K562 (cell line): ENCODE measurements around the gene NPHP3. TPM values are rescaled to one million over a fixed set of nuclear protein-coding genes. Genes with fewer than 3 reads are reported as not detected.
A peak's percentile ranks its signal among the peaks of the same experiment; 100 is the strongest.

Experiments
- FOXA1 ChIP-seq: fragments of 450-650 bp; IDR thresholded peaks from 2 replicates; pipeline ENCODE4 v1.6.1; 2016; ENCODE audit warnings: mild to moderate bottlenecking, borderline replicate concordance
- HLTF ChIP-seq: fragments of 450-650 bp; IDR thresholded peaks from 2 replicates; pipeline ENCODE4 v1.6.1; 2016
- KLF16 ChIP-seq: IDR thresholded peaks from 2 replicates; pipeline ENCODE4 v1.6.1; 2016; ENCODE audit warnings: antibody characterized with exemption
- POLR2G ChIP-seq: fragments of 200-400 bp; formaldehyde crosslinking; IDR thresholded peaks from 2 replicates; pipeline ENCODE4 v1.6.1; 2017; ENCODE audit warnings: low read depth, mild to moderate bottlenecking, antibody characterized with exemption, low read length, moderate library complexity
- PPARD ChIP-seq: fragments of 250-450 bp; sonication (Bioruptor Pico); IDR thresholded peaks from 2 replicates; pipeline ENCODE4 v1.8.0; 2022; ENCODE audit warnings: inconsistent platforms, mild to moderate bottlenecking, moderate library complexity
- RFX5 ChIP-seq: IDR thresholded peaks from 2 replicates; pipeline ENCODE4 v1.6.1; 2011; ENCODE audit warnings: low read depth, mild to moderate bottlenecking, improper control_type of control experiment, low read length
- SAFB ChIP-seq: fragments of 200-400 bp; formaldehyde crosslinking; IDR thresholded peaks from 2 replicates; pipeline ENCODE4 v1.6.1; 2017; ENCODE audit warnings: low read depth, low read length, borderline replicate concordance
- TOE1 ChIP-seq, 2 experiments: fragments of 450-650 bp in 1 of 2; sonication (generic) in 1 of 2; formaldehyde crosslinking in 1 of 2; IDR thresholded peaks; 2 replicates each; pipeline versions ENCODE4 v1.7.1 to v1.8.0; 2016 to 2022; ENCODE audit warnings: borderline replicate concordance in 2 of 2, mild to moderate bottlenecking in 2 of 2, antibody characterized with exemption in 1 of 2, inconsistent platforms in 1 of 2, low read depth in 1 of 2, missing genetic modification reagents in 1 of 2, moderate library complexity in 1 of 2
- ZKSCAN1 ChIP-seq: fragments of 150-350 bp; IDR thresholded peaks from 2 replicates; pipeline ENCODE4 v1.6.1; 2016; ENCODE audit warnings: low read depth, low read length
- ZNF184 ChIP-seq: sonication (generic); formaldehyde crosslinking; IDR thresholded peaks from 2 replicates; pipeline ENCODE4 v1.5.0; 2020; ENCODE audit warnings: missing genetic modification reagents
- ZNF324 ChIP-seq: fragments of 250-450 bp; sonication (Bioruptor Pico); IDR thresholded peaks from 2 replicates; pipeline ENCODE4 v1.4.0; 2020; ENCODE audit warnings: mild to moderate bottlenecking
- ZNF518B ChIP-seq: fragments of 250-450 bp; sonication (Bioruptor Pico); IDR thresholded peaks from 2 replicates; pipeline ENCODE4 v1.5.0; 2021; ENCODE audit warnings: mild to moderate bottlenecking, moderate library complexity
- ZNF592 ChIP-seq: fragments of 450-650 bp; IDR thresholded peaks from 2 replicates; pipeline ENCODE4 v1.6.1; 2017; ENCODE audit warnings: antibody characterized with exemption, mild to moderate bottlenecking
- ZNF695 ChIP-seq: fragments of 450-650 bp; formaldehyde crosslinking; IDR thresholded peaks from 2 replicates; pipeline ENCODE4 v1.4.0; 2020; ENCODE audit warnings: mild to moderate bottlenecking, moderate library complexity
- ZNF780A ChIP-seq: fragments of 250-450 bp; sonication (Bioruptor Pico); IDR thresholded peaks from 2 replicates; pipeline ENCODE4 v1.5.0; 2021; ENCODE audit warnings: mild to moderate bottlenecking
- ZZZ3 ChIP-seq: fragments of 450-650 bp; IDR thresholded peaks from 2 replicates; pipeline ENCODE4 v1.6.1; 2016; ENCODE audit warnings: antibody characterized with exemption, mild to moderate bottlenecking, moderate library complexity
- polyA plus RNA-seq, 8 experiments: library from polyadenylated mRNA; depleted of rRNA in 4 of 8; stranded (reverse) in 5 of 8; unstranded in 3 of 8; fragments of >200 nt; fragmentation: Nextera tagmentation in 2 of 8; fragmentation: Illumina TruSeq in 1 of 8; extraction: Ambion mirVana in 2 of 8; extraction: Trizol in 1 of 8; gene quantifications; 2 replicates each; pipeline versions ENCODE4 v1.2.1 to v1.2.3, GENCODE V29; 2011 to 2014; ENCODE audit warnings: inconsistent platforms in 1 of 8, missing spikeins in 1 of 8
- total RNA-seq, 7 experiments: library from RNA; depleted of rRNA in 6 of 7; stranded (reverse); fragments of >200 nt in 6 of 7; fragmentation: Illumina TruSeq in 2 of 7; extraction: Trizol in 2 of 7; gene quantifications; 2 replicates each; pipeline versions ENCODE4 v1.2.1 to v1.2.3, GENCODE V29; 2011 to 2021; ENCODE audit warnings: low replicate concordance in 1 of 7
- TF ChIP-seq, protein P1 (sequence below): fragments of 450-650 bp; IDR thresholded peaks from 2 replicates; pipeline ENCODE4 v1.6.1; 2017; ENCODE audit warnings: antibody characterized with exemption
- TF ChIP-seq, protein P2 (sequence below): sonication (generic); formaldehyde crosslinking; IDR thresholded peaks from 2 replicates; pipeline ENCODE4 v1.8.0; 2022; ENCODE audit warnings: mild to moderate bottlenecking, missing genetic modification reagents

Gene NPHP3
- total and polyA plus RNA-seq, 9 of the 15 experiments (the other 6 are each of a cell fraction or from before 2014, with no cell fraction given) = 0.62 to 13.2 (median 5.8) TPM

DNA sequence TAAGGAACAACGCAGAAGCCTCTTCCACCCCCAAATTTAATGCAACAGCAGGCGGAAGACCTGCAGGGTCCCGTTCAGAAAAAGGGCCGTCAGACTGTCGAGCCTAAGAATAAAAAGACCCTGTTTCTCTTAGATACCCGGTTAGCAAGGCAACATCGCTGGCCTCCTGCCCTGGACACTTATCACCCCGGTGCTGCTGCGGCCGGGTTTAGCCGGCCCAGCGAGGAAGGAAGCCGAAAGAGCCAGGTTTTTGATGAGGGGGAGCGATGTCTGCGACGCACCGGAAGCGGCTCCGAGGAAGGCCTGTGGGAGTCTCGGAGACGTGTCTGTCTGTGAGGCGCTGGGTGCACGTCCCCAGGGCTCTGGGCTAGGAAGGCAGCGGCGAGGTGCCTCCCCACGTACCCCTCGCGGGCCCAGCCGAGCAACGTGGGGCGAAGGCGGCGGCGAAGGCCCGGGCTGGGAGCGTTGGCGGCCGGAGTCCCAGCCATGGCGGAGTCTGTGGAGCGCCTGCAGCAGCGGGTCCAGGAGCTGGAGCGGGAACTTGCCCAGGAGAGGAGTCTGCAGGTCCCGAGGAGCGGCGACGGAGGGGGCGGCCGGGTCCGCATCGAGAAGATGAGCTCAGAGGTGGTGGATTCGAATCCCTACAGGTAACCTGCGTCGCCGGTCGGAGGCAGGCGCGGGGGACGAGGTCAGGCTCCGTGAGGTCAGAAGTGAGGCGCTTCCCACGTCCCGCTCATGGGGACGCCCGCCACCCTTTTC is 62.0 kb downstream of the NPHP3 start, which contains the start of gene UBA5 (continued):
- TF ChIP-seq ZNF780A (CRISPR knock-in tag) (no peak), ZNF324 (CRISPR knock-in tag) (no peak), POLR2G (peak; percentile 92), PPARD (CRISPR knock-in tag) (no peak), ZNF518B (CRISPR knock-in tag) (no peak), TOE1 (IDR thresholded peaks at IDR 0.05; ENCODE audit: borderline replicate concordance) (no peak), TOE1 (CRISPR knock-in tag; IDR thresholded peaks at IDR 0.05; ENCODE audit: borderline replicate concordance, low read depth) (no peak), KLF16 (no peak), ZNF695 (CRISPR knock-in tag) (no peak), HLTF (no peak), RFX5 (no peak), ZNF592 (no peak), FOXA1 (no peak), ZZZ3 (no peak), ZNF184 (CRISPR knock-in tag) (no peak), SAFB (no peak), ZKSCAN1 (0 out of 2 replicates have a peak, but pooled peaks have one; percentile 8)
- TF ChIP-seq, protein P1, sequence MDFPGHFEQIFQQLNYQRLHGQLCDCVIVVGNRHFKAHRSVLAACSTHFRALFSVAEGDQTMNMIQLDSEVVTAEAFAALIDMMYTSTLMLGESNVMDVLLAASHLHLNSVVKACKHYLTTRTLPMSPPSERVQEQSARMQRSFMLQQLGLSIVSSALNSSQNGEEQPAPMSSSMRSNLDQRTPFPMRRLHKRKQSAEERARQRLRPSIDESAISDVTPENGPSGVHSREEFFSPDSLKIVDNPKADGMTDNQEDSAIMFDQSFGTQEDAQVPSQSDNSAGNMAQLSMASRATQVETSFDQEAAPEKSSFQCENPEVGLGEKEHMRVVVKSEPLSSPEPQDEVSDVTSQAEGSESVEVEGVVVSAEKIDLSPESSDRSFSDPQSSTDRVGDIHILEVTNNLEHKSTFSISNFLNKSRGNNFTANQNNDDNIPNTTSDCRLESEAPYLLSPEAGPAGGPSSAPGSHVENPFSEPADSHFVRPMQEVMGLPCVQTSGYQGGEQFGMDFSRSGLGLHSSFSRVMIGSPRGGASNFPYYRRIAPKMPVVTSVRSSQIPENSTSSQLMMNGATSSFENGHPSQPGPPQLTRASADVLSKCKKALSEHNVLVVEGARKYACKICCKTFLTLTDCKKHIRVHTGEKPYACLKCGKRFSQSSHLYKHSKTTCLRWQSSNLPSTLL = no peak
- TF ChIP-seq, protein P2, sequence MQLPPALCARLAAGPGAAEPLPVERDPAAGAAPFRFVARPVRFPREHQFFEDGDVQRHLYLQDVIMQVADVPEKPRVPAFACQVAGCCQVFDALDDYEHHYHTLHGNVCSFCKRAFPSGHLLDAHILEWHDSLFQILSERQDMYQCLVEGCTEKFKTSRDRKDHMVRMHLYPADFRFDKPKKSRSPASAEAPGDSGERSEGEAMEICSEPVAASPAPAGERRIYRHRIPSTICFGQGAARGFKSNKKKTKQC = no peak
